ENCODE data around the gene DGKH.
"Not testable (repeated sequence)": the region's sequence is repeated elsewhere in the genome, so short reads cannot be mapped to it uniquely, and the experiment has no call there.

Gene DGKH

DNA sequence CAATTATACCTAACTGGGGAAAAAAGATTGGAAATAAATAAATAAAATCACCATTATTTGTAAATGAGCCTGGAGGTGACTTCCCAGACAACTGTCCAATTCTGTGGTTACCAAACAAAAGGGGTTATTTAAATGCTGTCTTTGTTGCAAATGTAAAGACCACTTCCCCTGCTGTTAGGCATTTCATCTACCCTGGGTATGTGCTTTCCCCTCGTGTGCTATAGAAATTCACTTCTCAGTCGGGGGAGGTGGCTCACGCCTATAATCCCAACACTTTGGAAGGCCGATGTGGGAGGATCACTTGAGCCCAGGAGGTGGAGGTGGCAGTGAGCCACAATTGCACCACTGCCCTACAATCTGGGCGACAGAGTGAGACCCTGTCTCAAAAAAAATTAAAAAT is 121.6 kb downstream of the DGKH start:
- DNase-seq (ENCODE audit: low read depth): no peak

GRCh38 chr13:42173789-42174343 is 125.4 kb downstream of the DGKH start:
- DNase-seq (ENCODE audit: low read depth): no peak

- DNase-seq (ENCODE audit: low read depth): no peak
Measured at GRCh38 chr13:42174344-42175162, 126.1 kb downstream of the DGKH start.

GRCh38 chr13:42176294-42176693 is 127.8 kb downstream of the DGKH start:
- DNase-seq (ENCODE audit: low read depth): no peak

DNA sequence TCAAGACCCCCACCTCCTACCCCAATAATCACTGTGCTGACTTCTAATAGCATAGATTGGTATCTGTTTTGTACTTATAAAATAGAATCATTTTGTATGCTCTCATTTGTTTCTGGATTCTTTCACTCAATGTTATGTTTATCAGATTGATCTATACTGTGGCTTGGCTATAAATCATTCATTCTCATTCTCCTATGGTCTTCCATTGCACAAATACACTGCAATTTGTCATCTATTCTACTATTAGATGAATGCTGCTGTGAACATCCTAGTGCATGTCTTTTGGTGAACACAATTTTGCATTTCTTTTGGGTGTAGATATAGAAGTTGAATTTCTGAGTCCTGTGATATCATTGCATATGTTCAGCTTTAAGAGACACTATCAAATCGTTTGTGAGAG is 128.7 kb downstream of the DGKH start:
- no peak for DNase-seq (ENCODE audit: low read depth)

GRCh38 chr13:42181381-42181953 is 133.0 kb downstream of the DGKH start:
- DNase-seq (ENCODE audit: low read depth): no peak

- DNase-seq (ENCODE audit: low read depth): no peak
Measured at GRCh38 chr13:42189061-42189460, 140.6 kb downstream of the DGKH start.

GRCh38 chr13:42190529-42190928 is 142.1 kb downstream of the DGKH start:
- no peak for DNase-seq (ENCODE audit: low read depth)

GRCh38 chr13:42211704-42212464 is 163.4 kb downstream of the DGKH start:
- no peak for DNase-seq (ENCODE audit: low read depth)

DNA sequence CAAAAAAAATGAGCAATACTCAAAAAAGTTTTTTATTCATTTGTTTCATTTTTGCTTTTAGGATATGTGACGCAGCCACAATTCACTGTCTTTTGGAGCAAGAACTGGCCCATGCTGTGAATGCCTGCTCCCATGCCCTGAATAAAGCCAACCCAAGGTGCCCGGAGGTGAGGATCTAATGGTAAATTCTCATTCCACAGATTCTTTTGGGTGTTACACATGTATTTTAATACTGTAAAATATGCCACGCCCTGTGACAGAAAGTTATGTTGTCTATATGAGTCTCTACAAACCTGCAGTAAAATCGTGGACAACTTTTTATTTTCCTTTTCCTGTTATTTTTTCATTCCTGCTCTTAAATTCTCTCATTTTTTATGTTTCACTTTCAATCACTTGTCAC is 166.0 kb downstream of the DGKH start:
- DNase-seq (ENCODE audit: low read depth): no peak

DNA sequence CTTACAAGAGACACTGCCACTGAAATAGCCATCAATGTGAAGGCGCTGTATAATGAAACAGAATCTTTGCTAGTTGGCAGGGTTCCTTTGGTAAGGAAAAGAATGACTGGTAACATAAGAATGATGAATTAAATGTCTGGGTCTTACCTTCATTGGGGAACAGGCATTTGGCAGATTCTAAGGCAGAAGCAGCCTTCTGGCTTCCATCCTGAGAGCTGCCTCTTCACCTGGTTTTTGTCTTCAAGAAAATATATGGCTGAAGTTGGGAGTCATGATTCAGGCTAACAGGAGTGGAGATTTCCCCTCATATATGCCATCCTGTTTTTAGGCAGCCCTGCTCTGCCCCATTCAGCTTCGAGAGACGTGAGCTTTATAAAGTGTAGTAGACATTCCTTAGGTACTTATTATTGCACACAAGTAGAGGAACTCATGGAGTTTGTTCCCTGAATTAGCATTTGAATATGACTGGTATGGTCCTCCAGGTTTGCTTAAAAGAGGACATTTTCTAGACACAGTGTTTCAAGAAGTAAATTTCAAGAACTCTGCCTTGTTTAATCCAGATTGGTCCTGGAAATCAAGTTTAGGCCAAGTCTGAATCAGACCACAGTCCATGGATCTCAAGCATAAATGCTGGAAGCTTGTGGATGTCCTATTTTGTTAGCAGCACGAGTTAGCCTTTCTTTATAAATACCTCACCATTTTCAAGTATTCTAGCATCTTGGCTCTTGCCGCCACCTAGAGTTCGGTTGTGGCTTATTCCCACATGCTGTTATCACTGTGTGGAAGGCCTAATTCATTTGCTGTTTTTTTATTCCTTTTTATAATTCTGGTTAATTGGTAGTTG is 167.4 kb downstream of the DGKH start:
- DNase-seq (ENCODE audit: low read depth): no peak

DNA sequence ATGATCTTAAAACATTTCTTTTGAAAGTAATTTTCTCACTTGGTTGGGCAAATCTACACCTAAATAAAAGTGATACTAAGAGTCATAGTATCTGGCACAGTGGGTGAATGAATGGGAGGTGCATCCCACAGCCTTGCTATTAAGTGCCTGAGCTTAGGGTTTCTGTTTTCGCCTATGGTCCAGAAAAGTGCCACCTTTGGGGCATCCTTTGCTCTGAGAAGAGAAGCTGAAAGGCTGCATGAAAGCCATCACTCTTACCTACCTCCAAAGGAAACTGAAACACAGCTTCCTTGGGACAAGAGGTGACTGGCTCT is 167.9 kb downstream of the DGKH start:
- no peak for DNase-seq (ENCODE audit: low read depth)

DNA sequence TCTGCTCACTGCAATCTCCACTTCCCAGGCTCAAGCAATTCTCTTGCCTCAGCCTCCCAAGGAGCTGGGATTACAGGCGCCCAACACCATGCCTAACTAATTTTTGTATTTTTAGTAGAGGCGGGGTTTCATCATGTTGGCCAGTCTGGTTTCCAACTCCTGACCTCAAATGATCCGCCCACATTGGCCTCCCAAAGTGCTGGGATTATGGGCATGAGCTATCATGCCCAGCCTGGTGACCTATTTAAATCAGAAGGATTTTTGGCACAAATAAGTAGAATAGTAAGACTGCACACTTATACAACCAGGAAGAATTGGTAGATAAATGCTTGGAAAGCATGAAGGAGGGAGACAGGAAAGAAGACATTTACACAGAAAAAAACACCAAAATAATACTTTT is 170.1 kb downstream of the DGKH start:
- DNase-seq (ENCODE audit: low read depth): no peak

DNA sequence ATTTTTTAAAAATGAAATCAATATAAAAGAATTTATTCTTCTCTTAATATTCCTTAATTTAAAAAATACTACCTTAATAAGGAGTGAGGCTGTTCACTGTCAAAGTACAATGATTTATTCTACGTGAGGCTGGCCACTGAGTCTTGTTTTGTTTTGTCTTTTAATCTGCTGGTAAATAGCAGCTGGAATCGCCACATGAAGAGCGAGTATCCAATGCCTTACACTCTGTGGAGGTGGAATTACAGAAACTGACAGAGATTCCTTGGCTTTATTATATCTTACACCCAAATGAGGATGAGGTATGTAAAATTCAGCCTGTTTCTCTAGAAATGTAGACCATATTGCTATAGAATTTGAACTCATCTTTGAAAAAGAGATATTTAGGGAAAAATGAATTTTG is 170.6 kb downstream of the DGKH start:
- no peak for DNase-seq (ENCODE audit: low read depth)

GRCh38 chr13:42219876-42220275 is 171.4 kb downstream of the DGKH start:
- no peak for DNase-seq (ENCODE audit: low read depth)

- DNase-seq (ENCODE audit: low read depth): no peak
Measured at GRCh38 chr13:42221121-42221765, 172.8 kb downstream of the DGKH start.

DNA sequence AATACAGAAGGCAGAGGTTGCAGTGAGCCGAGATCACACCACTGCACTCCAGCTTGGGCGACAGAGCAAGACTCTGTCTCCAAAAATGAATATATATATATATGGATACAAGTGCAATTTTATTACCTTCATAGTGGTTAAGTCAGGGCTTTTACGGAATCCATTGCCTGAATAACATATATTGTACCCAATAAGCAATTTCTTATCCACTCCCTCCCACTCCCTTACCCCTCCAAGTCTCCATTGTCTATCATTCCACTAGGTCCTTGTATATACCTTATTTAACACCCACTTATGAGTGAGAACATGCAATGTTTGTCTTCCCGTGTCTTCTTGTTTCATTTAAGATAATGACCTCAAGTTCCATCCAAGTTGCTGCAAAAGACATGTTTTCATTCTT is 175.2 kb downstream of the DGKH start:
- no peak for DNase-seq (ENCODE audit: low read depth)

DNA sequence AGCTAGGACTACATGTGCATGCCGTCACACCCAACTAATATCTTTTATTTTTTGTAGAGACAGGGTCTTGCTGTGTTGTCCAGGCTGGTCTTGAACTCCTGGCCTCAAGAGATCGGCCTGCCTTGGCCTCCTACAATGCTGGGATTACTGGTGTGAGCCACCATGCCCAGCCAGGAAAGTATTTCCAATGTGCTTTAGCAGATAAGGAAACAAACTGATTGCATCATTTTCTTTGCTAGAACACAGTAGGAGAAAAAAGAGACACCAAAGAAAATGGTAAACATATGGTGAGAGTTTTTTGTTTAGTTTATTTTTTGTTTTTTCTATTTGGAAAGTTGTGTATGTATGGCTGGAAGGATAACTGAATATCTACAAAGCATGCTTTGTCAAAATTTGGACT is 176.6 kb downstream of the DGKH start:
- no peak for DNase-seq (ENCODE audit: low read depth)

GRCh38 chr13:42226759-42227158 is 178.3 kb downstream of the DGKH start:
- not testable (repeated sequence) for DNase-seq (ENCODE audit: low read depth)

DNA sequence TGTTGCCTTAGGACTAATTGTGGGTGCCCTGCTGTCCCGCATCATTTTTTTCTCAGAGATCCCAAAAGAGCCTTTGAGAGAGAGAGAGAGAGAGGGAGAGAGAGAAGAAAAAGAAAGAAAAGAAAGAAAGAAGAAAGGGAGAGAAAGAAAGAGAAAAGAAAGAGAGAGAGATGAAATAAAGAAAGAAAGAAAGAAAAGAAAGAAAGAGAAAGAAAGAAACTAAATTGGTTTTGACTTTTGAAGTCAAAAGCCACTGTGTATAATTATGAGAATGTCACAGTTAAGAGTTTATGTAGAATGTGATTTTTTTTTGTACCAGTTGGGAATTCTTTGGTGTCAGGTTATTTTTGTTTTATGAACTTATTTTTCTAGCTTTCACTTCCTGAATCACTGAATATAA is 180.1 kb downstream of the DGKH start:
- DNase-seq (ENCODE audit: low read depth): no peak

DNA sequence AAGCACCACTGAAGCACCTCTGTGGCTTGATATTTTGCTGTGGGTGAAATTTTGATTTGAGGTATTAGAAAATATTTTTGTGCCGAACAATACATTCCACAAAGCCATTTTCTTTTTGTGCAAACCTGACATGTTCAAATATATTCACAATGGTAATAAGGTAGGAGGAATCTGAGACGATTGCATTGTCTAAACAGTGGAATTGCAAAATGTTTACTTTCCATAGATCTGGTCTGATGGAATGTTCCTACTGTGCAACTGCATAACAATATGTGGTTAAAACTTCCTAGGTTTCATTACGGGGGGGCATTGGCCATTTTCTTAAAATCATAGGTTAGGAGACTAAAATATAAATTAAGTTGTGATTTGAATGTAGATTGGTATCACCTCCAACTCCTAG is 180.8 kb downstream of the DGKH start:
- DNase-seq (ENCODE audit: low read depth): no peak

GRCh38 chr13:42232671-42233070 is 184.2 kb downstream of the DGKH start:
- no peak for DNase-seq (ENCODE audit: low read depth)

Measured in T follicular helper cell (primary cell).